HEK293 (cell line): Measurements from ENCODE around the gene TBL1XR1.

ENCODE experiments used
- CTCF ChIA-PET: fragments of 350-600 bp; formaldehyde crosslinking; extraction: SDS; loops from one replicate; lab custom pipeline; 2021; ENCODE audit warnings: antibody characterized with exemption; lab: Yijun Ruan, JAX
- POLR2A ChIA-PET: fragments of 300-600 bp; formaldehyde crosslinking; extraction: SDS; loops from one replicate; lab custom pipeline; 2020; ENCODE audit warnings: antibody characterized with exemption, inconsistent platforms; lab: Yijun Ruan, JAX
- H3K27ac ChIP-seq: fragments of 200-500 bp; sonication (Bioruptor generic); 2 replicates; pipeline ENCODE4 v1.5.1; 2014; ENCODE audit warnings: low read depth, low read length, control low read depth, inconsistent platforms; ENCODE audit errors: extremely low read depth
- H3K36me3 ChIP-seq, 2 experiments: fragments of 200-500 bp in 1 of 2; sonication (Bioruptor generic) in 1 of 2; 1 replicate in 1 of 2; 2 replicates in 1 of 2; pipeline ENCODE4 v1.5.1; 2014 to 2017; ENCODE audit warnings: inconsistent platforms in 2 of 2, low read length in 2 of 2; ENCODE audit not compliant: control insufficient read depth in 2 of 2, insufficient read depth in 1 of 2
- H3K4me1 ChIP-seq: fragments of 200-500 bp; sonication (Bioruptor generic); 2 replicates; pipeline ENCODE4 v1.5.1; 2014; ENCODE audit warnings: mild to moderate bottlenecking, low read length, inconsistent platforms; ENCODE audit not compliant: control insufficient read depth, insufficient read depth
- H3K4me3 ChIP-seq: 2 replicates; pipeline ENCODE4 v1.5.1; 2011; ENCODE audit warnings: low read depth, mild to moderate bottlenecking, control low read depth, low read length, moderate library complexity
- H3K9me3 ChIP-seq: fragments of 200-500 bp; sonication (Bioruptor generic); 2 replicates; pipeline ENCODE4 v1.5.1; 2014; ENCODE audit warnings: low read depth, low read length, inconsistent platforms; ENCODE audit not compliant: control insufficient read depth, insufficient read depth
- PRDM1 ChIP-seq: fragments of 450-650 bp; formaldehyde crosslinking; IDR thresholded peaks from 2 replicates; pipeline ENCODE4; 2016; ENCODE audit warnings: missing biosample characterization, missing genetic modification characterization
- ZNF335 ChIP-seq: fragments of 450-650 bp; formaldehyde crosslinking; conservative IDR thresholded peaks from 2 replicates; pipeline ENCODE4 v1.5.1; 2016; ENCODE audit warnings: missing biosample characterization, missing genetic modification characterization
- ZNF514 ChIP-seq: fragments of 450-650 bp; formaldehyde crosslinking; IDR thresholded peaks from 2 replicates; pipeline ENCODE4 v1.5.1; 2016; ENCODE audit warnings: missing biosample characterization, missing genetic modification characterization
- ZNF530 ChIP-seq: fragments of 450-650 bp; formaldehyde crosslinking; IDR thresholded peaks from 2 replicates; pipeline ENCODE4 v1.5.1; 2016; ENCODE audit warnings: low read depth, missing biosample characterization, missing genetic modification characterization
- ZNF76 ChIP-seq: fragments of 450-650 bp; formaldehyde crosslinking; IDR thresholded peaks from 2 replicates; pipeline ENCODE4; 2016; ENCODE audit warnings: low read depth, missing biosample characterization, missing genetic modification characterization, borderline replicate concordance
- ZNF837 ChIP-seq: fragments of 450-650 bp; formaldehyde crosslinking; IDR thresholded peaks from 2 replicates; pipeline ENCODE4 v1.5.1; 2016; ENCODE audit warnings: missing biosample characterization, missing genetic modification characterization
- ZSCAN23 ChIP-seq: fragments of 450-650 bp; formaldehyde crosslinking; IDR thresholded peaks from 2 replicates; pipeline ENCODE4 v1.5.1; 2016; ENCODE audit warnings: missing biosample characterization, missing genetic modification characterization
- ZXDB ChIP-seq: fragments of 450-650 bp; formaldehyde crosslinking; IDR thresholded peaks from 2 replicates; pipeline ENCODE4 v1.5.1; 2016; ENCODE audit warnings: missing biosample characterization, missing genetic modification characterization
- TF ChIP-seq, protein P1 (sequence below): fragments of 450-650 bp; formaldehyde crosslinking; IDR thresholded peaks from 2 replicates; pipeline ENCODE4 v1.5.1; 2016; ENCODE audit warnings: missing biosample characterization, missing genetic modification characterization
- TF ChIP-seq, protein P2 (sequence below): fragments of 450-650 bp; formaldehyde crosslinking; IDR thresholded peaks from 2 replicates; pipeline ENCODE4 v1.5.1; 2017; ENCODE audit warnings: missing biosample characterization, missing genetic modification characterization
- TF ChIP-seq, protein P3 (sequence below): fragments of 450-650 bp; formaldehyde crosslinking; IDR thresholded peaks from 2 replicates; pipeline ENCODE4 v1.5.1; 2017; ENCODE audit warnings: missing biosample characterization, missing genetic modification characterization
- TF ChIP-seq, protein P4 (sequence below): fragments of 450-650 bp; formaldehyde crosslinking; IDR thresholded peaks from 2 replicates; pipeline ENCODE4 v1.5.0; 2017; ENCODE audit warnings: missing biosample characterization, missing genetic modification characterization, borderline replicate concordance
- TF ChIP-seq, protein P5 (sequence below): fragments of 450-650 bp; formaldehyde crosslinking; IDR thresholded peaks from 2 replicates; pipeline ENCODE4 v1.5.1; 2016; ENCODE audit warnings: missing biosample characterization, missing genetic modification characterization, borderline replicate concordance

TBL1XR1 gene

DNA sequence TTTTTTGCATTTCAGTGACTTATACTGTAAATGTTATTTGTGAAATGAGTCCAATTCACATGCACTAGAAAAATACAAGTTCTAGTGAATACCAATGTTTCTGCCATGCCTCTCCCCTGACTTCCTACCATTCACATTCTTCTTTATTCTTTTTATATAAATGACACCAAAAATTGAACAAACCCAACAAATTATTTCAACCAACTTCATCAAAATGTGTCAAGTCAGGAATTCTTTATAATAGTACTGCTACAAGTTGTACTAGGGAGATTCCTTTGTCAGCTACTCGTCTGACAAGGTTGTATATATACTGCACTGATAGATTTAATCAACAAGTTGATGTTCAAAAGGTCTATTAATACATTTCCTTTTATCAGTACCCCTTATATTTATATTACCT lies 3.0 kb downstream of the TBL1XR1 start:
- TF ChIP-seq, protein P1, sequence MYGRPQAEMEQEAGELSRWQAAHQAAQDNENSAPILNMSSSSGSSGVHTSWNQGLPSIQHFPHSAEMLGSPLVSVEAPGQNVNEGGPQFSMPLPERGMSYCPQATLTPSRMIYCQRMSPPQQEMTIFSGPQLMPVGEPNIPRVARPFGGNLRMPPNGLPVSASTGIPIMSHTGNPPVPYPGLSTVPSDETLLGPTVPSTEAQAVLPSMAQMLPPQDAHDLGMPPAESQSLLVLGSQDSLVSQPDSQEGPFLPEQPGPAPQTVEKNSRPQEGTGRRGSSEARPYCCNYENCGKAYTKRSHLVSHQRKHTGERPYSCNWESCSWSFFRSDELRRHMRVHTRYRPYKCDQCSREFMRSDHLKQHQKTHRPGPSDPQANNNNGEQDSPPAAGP (tag by site-specific recombination), result no peak
- TF ChIP-seq, protein P2, sequence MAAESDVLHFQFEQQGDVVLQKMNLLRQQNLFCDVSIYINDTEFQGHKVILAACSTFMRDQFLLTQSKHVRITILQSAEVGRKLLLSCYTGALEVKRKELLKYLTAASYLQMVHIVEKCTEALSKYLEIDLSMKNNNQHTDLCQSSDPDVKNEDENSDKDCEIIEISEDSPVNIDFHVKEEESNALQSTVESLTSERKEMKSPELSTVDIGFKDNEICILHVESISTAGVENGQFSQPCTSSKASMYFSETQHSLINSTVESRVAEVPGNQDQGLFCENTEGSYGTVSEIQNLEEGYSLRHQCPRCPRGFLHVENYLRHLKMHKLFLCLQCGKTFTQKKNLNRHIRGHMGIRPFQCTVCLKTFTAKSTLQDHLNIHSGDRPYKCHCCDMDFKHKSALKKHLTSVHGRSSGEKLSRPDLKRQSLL (tag by site-specific recombination), result no peak
- no peak for TF ChIP-seq PRDM1 (tag by site-specific recombination)
- TF ChIP-seq ZSCAN23 (tag by site-specific recombination), result no peak
- TF ChIP-seq, protein P3, sequence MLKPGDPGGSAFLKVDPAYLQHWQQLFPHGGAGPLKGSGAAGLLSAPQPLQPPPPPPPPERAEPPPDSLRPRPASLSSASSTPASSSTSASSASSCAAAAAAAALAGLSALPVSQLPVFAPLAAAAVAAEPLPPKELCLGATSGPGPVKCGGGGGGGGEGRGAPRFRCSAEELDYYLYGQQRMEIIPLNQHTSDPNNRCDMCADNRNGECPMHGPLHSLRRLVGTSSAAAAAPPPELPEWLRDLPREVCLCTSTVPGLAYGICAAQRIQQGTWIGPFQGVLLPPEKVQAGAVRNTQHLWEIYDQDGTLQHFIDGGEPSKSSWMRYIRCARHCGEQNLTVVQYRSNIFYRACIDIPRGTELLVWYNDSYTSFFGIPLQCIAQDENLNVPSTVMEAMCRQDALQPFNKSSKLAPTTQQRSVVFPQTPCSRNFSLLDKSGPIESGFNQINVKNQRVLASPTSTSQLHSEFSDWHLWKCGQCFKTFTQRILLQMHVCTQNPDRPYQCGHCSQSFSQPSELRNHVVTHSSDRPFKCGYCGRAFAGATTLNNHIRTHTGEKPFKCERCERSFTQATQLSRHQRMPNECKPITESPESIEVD, result no peak
- TF ChIP-seq, protein P4, sequence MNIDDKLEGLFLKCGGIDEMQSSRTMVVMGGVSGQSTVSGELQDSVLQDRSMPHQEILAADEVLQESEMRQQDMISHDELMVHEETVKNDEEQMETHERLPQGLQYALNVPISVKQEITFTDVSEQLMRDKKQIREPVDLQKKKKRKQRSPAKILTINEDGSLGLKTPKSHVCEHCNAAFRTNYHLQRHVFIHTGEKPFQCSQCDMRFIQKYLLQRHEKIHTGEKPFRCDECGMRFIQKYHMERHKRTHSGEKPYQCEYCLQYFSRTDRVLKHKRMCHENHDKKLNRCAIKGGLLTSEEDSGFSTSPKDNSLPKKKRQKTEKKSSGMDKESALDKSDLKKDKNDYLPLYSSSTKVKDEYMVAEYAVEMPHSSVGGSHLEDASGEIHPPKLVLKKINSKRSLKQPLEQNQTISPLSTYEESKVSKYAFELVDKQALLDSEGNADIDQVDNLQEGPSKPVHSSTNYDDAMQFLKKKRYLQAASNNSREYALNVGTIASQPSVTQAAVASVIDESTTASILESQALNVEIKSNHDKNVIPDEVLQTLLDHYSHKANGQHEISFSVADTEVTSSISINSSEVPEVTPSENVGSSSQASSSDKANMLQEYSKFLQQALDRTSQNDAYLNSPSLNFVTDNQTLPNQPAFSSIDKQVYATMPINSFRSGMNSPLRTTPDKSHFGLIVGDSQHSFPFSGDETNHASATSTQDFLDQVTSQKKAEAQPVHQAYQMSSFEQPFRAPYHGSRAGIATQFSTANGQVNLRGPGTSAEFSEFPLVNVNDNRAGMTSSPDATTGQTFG (tag by site-specific recombination), result no peak
- TF ChIP-seq, protein P5, sequence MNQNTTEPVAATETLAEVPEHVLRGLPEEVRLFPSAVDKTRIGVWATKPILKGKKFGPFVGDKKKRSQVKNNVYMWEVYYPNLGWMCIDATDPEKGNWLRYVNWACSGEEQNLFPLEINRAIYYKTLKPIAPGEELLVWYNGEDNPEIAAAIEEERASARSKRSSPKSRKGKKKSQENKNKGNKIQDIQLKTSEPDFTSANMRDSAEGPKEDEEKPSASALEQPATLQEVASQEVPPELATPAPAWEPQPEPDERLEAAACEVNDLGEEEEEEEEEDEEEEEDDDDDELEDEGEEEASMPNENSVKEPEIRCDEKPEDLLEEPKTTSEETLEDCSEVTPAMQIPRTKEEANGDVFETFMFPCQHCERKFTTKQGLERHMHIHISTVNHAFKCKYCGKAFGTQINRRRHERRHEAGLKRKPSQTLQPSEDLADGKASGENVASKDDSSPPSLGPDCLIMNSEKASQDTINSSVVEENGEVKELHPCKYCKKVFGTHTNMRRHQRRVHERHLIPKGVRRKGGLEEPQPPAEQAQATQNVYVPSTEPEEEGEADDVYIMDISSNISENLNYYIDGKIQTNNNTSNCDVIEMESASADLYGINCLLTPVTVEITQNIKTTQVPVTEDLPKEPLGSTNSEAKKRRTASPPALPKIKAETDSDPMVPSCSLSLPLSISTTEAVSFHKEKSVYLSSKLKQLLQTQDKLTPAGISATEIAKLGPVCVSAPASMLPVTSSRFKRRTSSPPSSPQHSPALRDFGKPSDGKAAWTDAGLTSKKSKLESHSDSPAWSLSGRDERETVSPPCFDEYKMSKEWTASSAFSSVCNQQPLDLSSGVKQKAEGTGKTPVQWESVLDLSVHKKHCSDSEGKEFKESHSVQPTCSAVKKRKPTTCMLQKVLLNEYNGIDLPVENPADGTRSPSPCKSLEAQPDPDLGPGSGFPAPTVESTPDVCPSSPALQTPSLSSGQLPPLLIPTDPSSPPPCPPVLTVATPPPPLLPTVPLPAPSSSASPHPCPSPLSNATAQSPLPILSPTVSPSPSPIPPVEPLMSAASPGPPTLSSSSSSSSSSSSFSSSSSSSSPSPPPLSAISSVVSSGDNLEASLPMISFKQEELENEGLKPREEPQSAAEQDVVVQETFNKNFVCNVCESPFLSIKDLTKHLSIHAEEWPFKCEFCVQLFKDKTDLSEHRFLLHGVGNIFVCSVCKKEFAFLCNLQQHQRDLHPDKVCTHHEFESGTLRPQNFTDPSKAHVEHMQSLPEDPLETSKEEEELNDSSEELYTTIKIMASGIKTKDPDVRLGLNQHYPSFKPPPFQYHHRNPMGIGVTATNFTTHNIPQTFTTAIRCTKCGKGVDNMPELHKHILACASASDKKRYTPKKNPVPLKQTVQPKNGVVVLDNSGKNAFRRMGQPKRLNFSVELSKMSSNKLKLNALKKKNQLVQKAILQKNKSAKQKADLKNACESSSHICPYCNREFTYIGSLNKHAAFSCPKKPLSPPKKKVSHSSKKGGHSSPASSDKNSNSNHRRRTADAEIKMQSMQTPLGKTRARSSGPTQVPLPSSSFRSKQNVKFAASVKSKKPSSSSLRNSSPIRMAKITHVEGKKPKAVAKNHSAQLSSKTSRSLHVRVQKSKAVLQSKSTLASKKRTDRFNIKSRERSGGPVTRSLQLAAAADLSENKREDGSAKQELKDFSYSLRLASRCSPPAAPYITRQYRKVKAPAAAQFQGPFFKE (tag by site-specific recombination), result no peak
- no peak for TF ChIP-seq ZNF76 (tag by site-specific recombination)
- TF ChIP-seq ZNF837 (tag by site-specific recombination), result no peak
- TF ChIP-seq ZNF335 (tag by site-specific recombination), result no peak
- TF ChIP-seq ZNF514 (tag by site-specific recombination), result no peak
- no peak for TF ChIP-seq ZNF530 (tag by site-specific recombination)
- TF ChIP-seq ZXDB (tag by site-specific recombination), result no peak
- TF ChIP-seq, all 188 proteins: peak for 0
- H3K4me1 ChIP-seq, result peaks cover 3% of the 10 kb centered on the region
- H3K36me3 ChIP-seq, result no peaks in the 10 kb centered on the region
- POLR2A ChIA-PET, result no interaction called here
- no peak overlapping the region for H3K4me3 ChIP-seq
- CTCF ChIA-PET, result no interaction called here
- H3K27ac ChIP-seq, result no peak overlapping the region
- H3K9me3 ChIP-seq, result no peaks in the 10 kb centered on the region
